Measurements from ENCODE around the gene ABCC6. TPM values are rescaled to one million over a fixed set of nuclear protein-coding genes. Genes with fewer than 3 reads are reported as not detected.
"Not testable (repeated sequence)": the region's sequence is repeated elsewhere in the genome, so short reads cannot be mapped to it uniquely, and the experiment has no call there.

ABCC6 gene
- total RNA-seq: under 0.01 and 0.36 TPM in 2 replicates

DNA sequence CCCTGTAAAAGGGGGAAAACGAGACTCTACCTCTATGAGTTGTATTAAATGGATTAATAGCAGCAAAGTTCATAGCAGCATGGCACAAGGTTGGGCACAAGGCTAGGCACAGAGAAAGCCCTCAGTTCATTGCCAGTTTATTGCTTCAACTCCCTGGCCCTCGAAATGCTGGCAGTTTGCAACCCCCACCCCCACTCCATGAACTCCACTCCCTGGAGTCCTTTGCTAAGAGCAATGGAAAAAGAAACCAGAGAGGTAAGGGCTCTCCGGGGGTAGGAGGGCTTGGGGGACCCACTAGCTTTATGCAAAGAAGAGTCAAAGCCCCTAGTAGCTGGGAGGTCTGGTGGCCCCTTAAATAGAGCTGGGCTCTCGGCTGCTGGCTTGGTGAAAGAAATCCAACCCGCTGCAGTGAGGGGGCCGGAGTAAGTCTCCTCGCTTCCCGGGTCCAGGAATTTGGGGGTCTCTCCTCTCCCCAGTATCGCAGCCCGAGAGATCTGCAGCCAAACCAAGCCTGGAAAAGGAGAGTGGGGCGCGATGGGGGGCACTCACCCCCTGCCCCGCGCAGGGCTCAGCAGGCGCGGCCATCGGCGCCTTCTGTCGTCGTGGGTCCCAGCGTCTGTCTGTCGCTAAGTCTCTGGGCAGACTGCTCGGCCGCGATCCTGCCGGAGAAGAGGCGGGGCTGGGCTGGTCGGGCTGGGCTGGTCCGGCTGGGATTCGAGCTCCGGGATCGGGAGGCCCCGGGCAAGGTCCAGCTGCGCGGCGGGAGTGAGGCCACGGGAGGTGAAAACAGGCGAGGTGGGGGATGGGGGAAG, at the start of gene ABCC6:
Gene ABCC6, minus strand, starts transcription at position 645 of the 812 bp plus-strand sequence. Its CDS starts 60 bp downstream, at position 585.
- DNase-seq (ENCODE audit: insufficient read length, low spot score, missing footprints); H3K36me3 ChIP-seq (ENCODE audit: insufficient read depth, low read length); H3K4me1 ChIP-seq (ENCODE audit: insufficient read depth, low read length); H3K27ac ChIP-seq (ENCODE audit: low read depth, low read length); H2AFZ ChIP-seq (ENCODE audit: low read length); H3K27me3 ChIP-seq (ENCODE audit: insufficient read depth, low read length); H3K9me3 ChIP-seq (ENCODE audit: low read depth, low read length); H3K79me2 ChIP-seq (ENCODE audit: insufficient read depth, low read length); H4K20me1 ChIP-seq (ENCODE audit: insufficient read depth, low read length): not testable (repeated sequence)
- Histone ChIP-seq H3K4me3 (ENCODE audit: insufficient read depth, low read length) (peak within 1 kb of the TSS; percentile 39), H3K4me2 (ENCODE audit: insufficient read depth, low read length) (peak within 1 kb of the TSS; percentile 43)

DNA sequence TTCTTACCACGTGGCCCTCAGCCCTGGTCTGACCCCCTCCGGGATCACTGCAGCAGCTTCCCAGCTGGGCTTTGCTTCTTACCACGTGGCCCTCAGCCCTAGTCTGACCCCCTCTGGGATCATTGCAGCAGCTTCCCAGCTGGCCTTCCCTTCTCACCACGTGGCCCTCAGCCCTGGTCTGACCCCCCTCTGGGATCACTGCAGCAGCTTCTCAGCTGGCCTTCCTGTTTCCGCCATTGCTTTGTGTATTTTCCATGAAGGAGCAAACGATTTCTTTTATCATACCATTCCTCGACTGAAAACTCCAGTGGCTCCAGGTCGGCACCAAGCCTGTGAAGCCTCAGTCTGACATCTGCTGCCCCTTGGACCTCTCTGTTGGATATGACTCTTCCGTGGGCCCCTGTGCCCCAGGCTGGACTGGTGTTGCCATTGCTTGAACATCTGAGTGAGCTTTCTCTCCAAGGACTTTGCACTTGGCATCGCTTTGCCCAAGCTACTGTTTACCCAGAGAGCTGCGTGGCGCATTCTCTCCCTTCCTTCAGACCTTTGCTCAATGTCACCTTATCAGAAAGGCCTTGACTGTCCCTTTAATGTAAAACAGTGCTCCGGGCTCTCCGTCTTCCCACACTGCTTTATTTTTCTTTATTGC, 49.4 kb upstream of the ABCC6 start:
- H3K9me3 ChIP-seq (ENCODE audit: low read depth, low read length); H3K4me1 ChIP-seq (ENCODE audit: insufficient read depth, low read length); H3K36me3 ChIP-seq (ENCODE audit: insufficient read depth, low read length); H3K27ac ChIP-seq (ENCODE audit: low read depth, low read length); DNase-seq (ENCODE audit: insufficient read length, low spot score, missing footprints); H3K4me3 ChIP-seq (ENCODE audit: insufficient read depth, low read length); H2AFZ ChIP-seq (ENCODE audit: low read length); H3K79me2 ChIP-seq (ENCODE audit: insufficient read depth, low read length); H3K27me3 ChIP-seq (ENCODE audit: insufficient read depth, low read length); H4K20me1 ChIP-seq (ENCODE audit: insufficient read depth, low read length); H3K4me2 ChIP-seq (ENCODE audit: insufficient read depth, low read length): not testable (repeated sequence)

DNA sequence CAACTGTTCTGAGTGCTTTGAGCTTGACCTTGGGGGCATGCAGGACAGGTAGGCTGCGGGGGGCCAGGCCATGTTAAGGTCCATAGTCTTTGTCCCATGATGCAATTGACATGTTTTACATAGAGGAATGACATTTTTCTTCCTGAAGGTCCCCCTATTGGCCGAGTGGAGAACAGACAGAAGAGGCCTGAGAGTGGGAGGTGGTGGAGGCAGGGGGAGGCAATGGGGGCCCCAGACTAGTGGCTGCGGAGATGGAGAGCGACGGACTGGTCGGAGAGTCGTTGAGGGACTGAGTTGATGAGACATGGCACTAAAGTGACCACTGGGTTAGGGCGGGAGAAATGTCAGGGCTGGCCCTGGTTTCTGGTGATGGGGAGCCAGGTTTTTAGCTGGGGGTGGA, 48.4 kb upstream of the ABCC6 start:
- not testable (repeated sequence) for H3K9me3 ChIP-seq (ENCODE audit: low read depth, low read length); H3K4me3 ChIP-seq (ENCODE audit: insufficient read depth, low read length); H3K27ac ChIP-seq (ENCODE audit: low read depth, low read length); H3K79me2 ChIP-seq (ENCODE audit: insufficient read depth, low read length); H2AFZ ChIP-seq (ENCODE audit: low read length); H3K27me3 ChIP-seq (ENCODE audit: insufficient read depth, low read length); H4K20me1 ChIP-seq (ENCODE audit: insufficient read depth, low read length); H3K36me3 ChIP-seq (ENCODE audit: insufficient read depth, low read length); H3K4me2 ChIP-seq (ENCODE audit: insufficient read depth, low read length); DNase-seq (ENCODE audit: insufficient read length, low spot score, missing footprints); H3K4me1 ChIP-seq (ENCODE audit: insufficient read depth, low read length)

DNA sequence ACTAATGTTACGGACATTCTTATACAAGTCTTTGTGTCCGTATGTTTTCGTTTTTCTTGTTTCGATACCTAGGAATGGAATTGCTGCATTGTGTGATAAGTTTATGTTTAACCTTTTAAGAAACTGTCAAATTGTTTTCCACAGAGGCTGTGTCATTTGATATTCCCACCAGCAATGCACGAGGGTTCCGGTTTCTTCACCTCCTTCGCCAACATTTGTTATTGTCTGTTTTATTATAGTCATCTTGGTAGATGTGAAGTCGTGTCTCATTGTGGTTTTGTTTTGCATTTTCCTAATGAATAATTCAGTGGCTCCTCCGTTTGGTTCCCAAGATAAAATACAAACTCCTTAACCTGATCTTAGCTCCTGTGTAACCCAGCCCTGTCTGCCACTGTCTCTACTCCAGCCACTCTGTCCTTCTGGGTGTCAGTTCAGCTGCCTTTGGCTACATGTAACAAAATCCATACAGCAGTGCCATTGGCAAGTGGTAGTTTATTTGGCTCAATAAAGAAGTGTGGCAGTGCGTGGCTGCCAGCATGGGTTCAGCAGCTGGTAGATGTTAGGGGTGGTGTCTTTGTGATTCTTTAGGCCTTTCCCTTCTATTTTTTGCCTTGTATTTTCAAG, 45.0 kb upstream of the ABCC6 start:
- not testable (repeated sequence) for H4K20me1 ChIP-seq (ENCODE audit: insufficient read depth, low read length); H3K27me3 ChIP-seq (ENCODE audit: insufficient read depth, low read length); H2AFZ ChIP-seq (ENCODE audit: low read length); H3K9me3 ChIP-seq (ENCODE audit: low read depth, low read length); H3K36me3 ChIP-seq (ENCODE audit: insufficient read depth, low read length); DNase-seq (ENCODE audit: insufficient read length, low spot score, missing footprints); H3K4me1 ChIP-seq (ENCODE audit: insufficient read depth, low read length); H3K4me3 ChIP-seq (ENCODE audit: insufficient read depth, low read length); H3K4me2 ChIP-seq (ENCODE audit: insufficient read depth, low read length); H3K27ac ChIP-seq (ENCODE audit: low read depth, low read length); H3K79me2 ChIP-seq (ENCODE audit: insufficient read depth, low read length)

DNA sequence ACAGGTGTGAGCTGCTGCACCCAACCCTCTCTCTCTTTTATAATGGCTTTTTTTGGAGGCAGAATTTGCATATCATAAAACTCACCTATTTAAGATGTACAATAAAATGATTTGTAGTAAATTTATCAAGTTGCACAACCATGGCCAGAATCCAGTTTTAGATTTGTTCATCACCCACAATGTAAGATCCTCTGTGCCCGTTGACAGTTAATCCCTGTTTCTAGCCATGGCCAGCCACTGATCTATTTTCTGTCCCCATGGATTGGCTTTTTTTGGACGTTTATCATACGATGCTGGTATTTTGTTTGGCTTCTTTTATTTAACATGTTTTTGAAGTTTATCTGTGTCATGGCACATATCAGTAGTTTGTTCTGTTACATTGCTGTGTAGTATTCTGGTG, 44.4 kb upstream of the ABCC6 start:
- not testable (repeated sequence) for H3K79me2 ChIP-seq (ENCODE audit: insufficient read depth, low read length); DNase-seq (ENCODE audit: insufficient read length, low spot score, missing footprints); H3K4me1 ChIP-seq (ENCODE audit: insufficient read depth, low read length); H3K4me2 ChIP-seq (ENCODE audit: insufficient read depth, low read length); H3K27me3 ChIP-seq (ENCODE audit: insufficient read depth, low read length); H3K36me3 ChIP-seq (ENCODE audit: insufficient read depth, low read length); H4K20me1 ChIP-seq (ENCODE audit: insufficient read depth, low read length); H2AFZ ChIP-seq (ENCODE audit: low read length); H3K4me3 ChIP-seq (ENCODE audit: insufficient read depth, low read length); H3K9me3 ChIP-seq (ENCODE audit: low read depth, low read length); H3K27ac ChIP-seq (ENCODE audit: low read depth, low read length)

DNA sequence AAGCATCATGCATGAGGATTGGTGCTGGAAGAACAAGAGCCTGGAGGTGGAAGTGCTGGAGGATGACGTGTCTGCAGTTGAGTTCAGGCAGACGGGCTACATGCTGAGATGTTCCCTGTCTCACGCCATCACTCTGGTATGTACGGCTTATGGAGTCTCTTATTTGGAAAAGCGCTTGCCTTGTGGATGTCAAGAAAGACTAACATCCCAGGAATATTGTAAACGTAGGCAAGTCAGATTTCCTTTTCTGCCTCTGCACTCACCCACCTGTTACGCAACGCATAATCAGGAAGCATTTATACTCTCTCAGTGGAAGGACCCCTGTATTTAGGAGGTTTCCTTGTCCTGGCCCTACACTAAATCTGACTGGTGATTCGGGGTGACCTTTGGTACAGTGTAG, 41.8 kb upstream of the ABCC6 start:
- H3K4me3 ChIP-seq (ENCODE audit: insufficient read depth, low read length); H3K27ac ChIP-seq (ENCODE audit: low read depth, low read length); H3K4me1 ChIP-seq (ENCODE audit: insufficient read depth, low read length); H4K20me1 ChIP-seq (ENCODE audit: insufficient read depth, low read length); H3K4me2 ChIP-seq (ENCODE audit: insufficient read depth, low read length); H3K36me3 ChIP-seq (ENCODE audit: insufficient read depth, low read length); H3K79me2 ChIP-seq (ENCODE audit: insufficient read depth, low read length); H2AFZ ChIP-seq (ENCODE audit: low read length); H3K9me3 ChIP-seq (ENCODE audit: low read depth, low read length); DNase-seq (ENCODE audit: insufficient read length, low spot score, missing footprints); H3K27me3 ChIP-seq (ENCODE audit: insufficient read depth, low read length): not testable (repeated sequence)

DNA sequence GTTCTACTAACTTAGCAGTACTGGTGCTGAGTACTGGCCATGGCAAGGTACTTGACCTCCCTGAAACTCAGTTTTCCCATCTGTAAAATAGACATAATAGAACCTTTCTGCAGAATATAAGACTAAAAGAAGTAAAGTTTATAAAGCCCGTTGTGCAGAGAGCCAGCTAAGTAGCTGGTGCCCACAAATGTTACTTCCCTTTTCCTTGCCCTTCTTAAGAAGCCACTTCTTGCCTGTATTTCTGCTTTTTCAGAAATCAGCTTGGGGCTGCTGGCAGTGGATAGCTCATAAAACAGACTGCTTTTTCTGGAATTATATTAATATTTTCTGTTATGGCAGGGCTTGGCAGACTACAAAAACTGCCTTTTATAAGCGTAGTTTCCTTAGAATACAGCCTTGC, 40.7 kb upstream of the ABCC6 start:
- not testable (repeated sequence) for H3K27ac ChIP-seq (ENCODE audit: low read depth, low read length); H3K79me2 ChIP-seq (ENCODE audit: insufficient read depth, low read length); H3K4me3 ChIP-seq (ENCODE audit: insufficient read depth, low read length); H2AFZ ChIP-seq (ENCODE audit: low read length); H3K4me2 ChIP-seq (ENCODE audit: insufficient read depth, low read length); H3K27me3 ChIP-seq (ENCODE audit: insufficient read depth, low read length); H3K36me3 ChIP-seq (ENCODE audit: insufficient read depth, low read length); DNase-seq (ENCODE audit: insufficient read length, low spot score, missing footprints); H4K20me1 ChIP-seq (ENCODE audit: insufficient read depth, low read length); H3K4me1 ChIP-seq (ENCODE audit: insufficient read depth, low read length); H3K9me3 ChIP-seq (ENCODE audit: low read depth, low read length)

DNA sequence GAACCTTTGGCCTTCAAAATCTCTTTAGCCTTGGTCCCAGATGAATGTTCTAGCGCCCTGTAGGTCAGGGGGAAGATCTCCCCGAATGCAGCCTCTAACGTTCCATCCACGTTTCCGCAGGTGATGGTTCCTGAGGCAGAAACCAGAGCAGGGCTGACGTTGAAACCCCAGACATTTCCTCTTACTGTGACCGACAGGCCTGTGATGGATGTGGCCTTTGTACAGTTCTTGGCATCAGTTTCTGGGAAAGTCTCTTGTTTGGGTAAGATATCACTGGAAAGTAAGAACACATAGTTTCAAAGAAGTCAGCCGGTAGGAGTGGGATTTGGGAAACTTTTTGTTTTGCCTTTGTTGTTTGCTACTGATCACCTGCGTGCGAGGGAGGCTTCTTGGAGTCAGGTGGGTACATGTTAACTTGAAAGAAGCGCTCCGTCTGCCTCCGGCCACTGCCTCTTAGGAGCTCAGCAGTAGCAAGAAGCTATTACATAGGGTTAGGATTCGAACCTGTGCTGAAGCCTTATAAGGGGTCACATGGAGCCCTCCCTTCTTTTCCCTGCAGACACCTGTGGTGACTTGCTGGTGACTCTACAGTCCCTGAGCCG, 39.8 kb upstream of the ABCC6 start:
- H3K4me3 ChIP-seq (ENCODE audit: insufficient read depth, low read length); H3K36me3 ChIP-seq (ENCODE audit: insufficient read depth, low read length); H3K9me3 ChIP-seq (ENCODE audit: low read depth, low read length); H2AFZ ChIP-seq (ENCODE audit: low read length); H3K79me2 ChIP-seq (ENCODE audit: insufficient read depth, low read length); H3K27ac ChIP-seq (ENCODE audit: low read depth, low read length); DNase-seq (ENCODE audit: insufficient read length, low spot score, missing footprints); H3K27me3 ChIP-seq (ENCODE audit: insufficient read depth, low read length); H3K4me2 ChIP-seq (ENCODE audit: insufficient read depth, low read length); H4K20me1 ChIP-seq (ENCODE audit: insufficient read depth, low read length); H3K4me1 ChIP-seq (ENCODE audit: insufficient read depth, low read length): not testable (repeated sequence)
